SK-N-SH (cell line): ENCODE measurements around the gene CMYA5.

Source experiments
- ELF1 ChIP-seq: IDR thresholded peaks from 2 replicates; pipeline ENCODE4 v1.4.0; 2012
- TF ChIP-seq, protein P1 (sequence below): fragments of 200-600 bp; sonication (generic); IDR thresholded peaks from 2 replicates; pipeline ENCODE4 v1.6.1; 2017; ENCODE audit warnings: antibody characterized with exemption, mild to moderate bottlenecking, moderate library complexity
- TF ChIP-seq, protein P2 (sequence below): IDR thresholded peaks from 2 replicates; pipeline ENCODE4 v1.4.0; 2012; ENCODE audit warnings: low read depth
- TF ChIP-seq, protein P3 (sequence below): fragments of 150-350 bp; IDR thresholded peaks from 2 replicates; pipeline ENCODE4 v1.6.1; 2017; ENCODE audit warnings: antibody characterized with exemption, low read length, low read depth, borderline replicate concordance

DNA sequence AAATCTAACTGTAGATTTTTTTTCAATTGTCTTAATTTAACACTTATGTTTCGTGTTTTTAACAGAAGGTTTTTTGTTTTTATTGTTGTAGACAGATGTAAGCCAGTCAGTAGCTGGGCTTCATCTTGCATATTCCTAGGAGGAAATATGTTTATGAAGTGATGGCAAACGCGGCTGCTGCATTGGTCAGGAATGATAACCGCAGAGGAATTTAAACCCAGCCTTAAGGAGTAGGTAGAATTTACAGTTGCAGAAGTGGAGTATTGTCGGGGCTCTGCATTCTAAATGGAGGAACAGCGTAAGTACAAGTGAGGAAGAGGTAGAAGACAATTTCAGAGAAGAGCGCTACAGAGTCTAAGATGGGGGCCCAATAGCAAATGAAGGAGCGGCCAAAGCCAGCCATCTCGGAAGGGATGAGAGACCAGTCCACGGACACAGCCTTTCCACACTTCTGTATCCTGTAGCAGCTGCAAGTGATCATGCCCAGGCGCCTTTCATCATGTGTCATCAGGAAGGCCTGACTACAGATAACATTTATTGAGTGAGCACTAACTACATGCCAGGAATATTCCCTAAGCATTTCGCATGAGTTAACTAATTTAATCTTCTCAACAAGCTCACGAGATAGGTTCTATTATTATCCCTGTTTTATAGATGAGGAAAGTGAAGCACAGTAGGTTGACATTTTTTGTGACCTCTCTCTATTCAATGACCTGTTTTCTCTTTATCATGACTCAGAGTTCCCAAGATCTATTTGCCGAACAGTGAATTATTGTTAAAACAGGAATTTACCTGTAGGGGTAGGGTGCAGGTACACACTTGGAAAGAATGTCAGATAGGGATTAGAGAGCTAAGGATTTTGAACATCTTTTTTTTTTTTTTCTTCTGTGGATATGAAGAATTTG, 38.1 kb downstream of the CMYA5 start:
- TF ChIP-seq, protein P1, sequence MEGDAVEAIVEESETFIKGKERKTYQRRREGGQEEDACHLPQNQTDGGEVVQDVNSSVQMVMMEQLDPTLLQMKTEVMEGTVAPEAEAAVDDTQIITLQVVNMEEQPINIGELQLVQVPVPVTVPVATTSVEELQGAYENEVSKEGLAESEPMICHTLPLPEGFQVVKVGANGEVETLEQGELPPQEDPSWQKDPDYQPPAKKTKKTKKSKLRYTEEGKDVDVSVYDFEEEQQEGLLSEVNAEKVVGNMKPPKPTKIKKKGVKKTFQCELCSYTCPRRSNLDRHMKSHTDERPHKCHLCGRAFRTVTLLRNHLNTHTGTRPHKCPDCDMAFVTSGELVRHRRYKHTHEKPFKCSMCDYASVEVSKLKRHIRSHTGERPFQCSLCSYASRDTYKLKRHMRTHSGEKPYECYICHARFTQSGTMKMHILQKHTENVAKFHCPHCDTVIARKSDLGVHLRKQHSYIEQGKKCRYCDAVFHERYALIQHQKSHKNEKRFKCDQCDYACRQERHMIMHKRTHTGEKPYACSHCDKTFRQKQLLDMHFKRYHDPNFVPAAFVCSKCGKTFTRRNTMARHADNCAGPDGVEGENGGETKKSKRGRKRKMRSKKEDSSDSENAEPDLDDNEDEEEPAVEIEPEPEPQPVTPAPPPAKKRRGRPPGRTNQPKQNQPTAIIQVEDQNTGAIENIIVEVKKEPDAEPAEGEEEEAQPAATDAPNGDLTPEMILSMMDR = no peak
- TF ChIP-seq, protein P2, sequence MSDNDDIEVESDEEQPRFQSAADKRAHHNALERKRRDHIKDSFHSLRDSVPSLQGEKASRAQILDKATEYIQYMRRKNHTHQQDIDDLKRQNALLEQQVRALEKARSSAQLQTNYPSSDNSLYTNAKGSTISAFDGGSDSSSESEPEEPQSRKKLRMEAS = no peak
- TF ChIP-seq, protein P3, sequence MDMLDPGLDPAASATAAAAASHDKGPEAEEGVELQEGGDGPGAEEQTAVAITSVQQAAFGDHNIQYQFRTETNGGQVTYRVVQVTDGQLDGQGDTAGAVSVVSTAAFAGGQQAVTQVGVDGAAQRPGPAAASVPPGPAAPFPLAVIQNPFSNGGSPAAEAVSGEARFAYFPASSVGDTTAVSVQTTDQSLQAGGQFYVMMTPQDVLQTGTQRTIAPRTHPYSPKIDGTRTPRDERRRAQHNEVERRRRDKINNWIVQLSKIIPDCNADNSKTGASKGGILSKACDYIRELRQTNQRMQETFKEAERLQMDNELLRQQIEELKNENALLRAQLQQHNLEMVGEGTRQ = no peak
- TF ChIP-seq ELF1 = no peak
